ENCODE data around the gene BPIFB6.

- TF ChIP-seq RXRA (IDR thresholded peaks at IDR 0.05) (no peak), ZBTB33 (IDR thresholded peaks at IDR 0.05) (no peak), CTCF (IDR thresholded peaks at IDR 0.05; ENCODE audit: low read depth, low read length, missing input control) (no peak), GABPA (IDR thresholded peaks at IDR 0.05 in 1 of 2, conservative IDR thresholded peaks at IDR 0.05 in 1 of 2) (no peak), JUND (IDR thresholded peaks at IDR 0.05) (no peak), YY1 (IDR thresholded peaks at IDR 0.05) (no peak), EGR1 (IDR thresholded peaks at IDR 0.05; ENCODE audit: low read depth in 2 of 2) (no peak), SP1 (IDR thresholded peaks at IDR 0.05) (no peak), MAX (IDR thresholded peaks at IDR 0.05) (no peak), FOXA2 (IDR thresholded peaks at IDR 0.05) (no peak)
Measured at GRCh38 chr20:33084722-33085121, 53.3 kb downstream of the BPIFB6 start.
